Keratinocyte (primary cell): ENCODE measurements around the gene BPGM. TPM values are rescaled to one million over a fixed set of nuclear protein-coding genes. Genes with fewer than 3 reads are reported as not detected.

Source experiments
- DNase-seq: peaks from one replicate; pipeline ENCODE4 v3.0.0-alpha.2; 2011; ENCODE audit warnings: low read depth, missing footprints, low spot score
- FAIRE-seq: peaks from 2 replicates; lab custom pipeline; 2011; peaks lifted over from hg19 to GRCh38; lab: Jason Lieb, UNC
- H2AFZ ChIP-seq: 2 replicates; pipeline ENCODE4 v1.6.0; 2012; ENCODE audit warnings: low read length, control low read depth, inconsistent platforms; ENCODE audit not compliant: control insufficient read depth
- H3K27ac ChIP-seq: 2 replicates; pipeline ENCODE4 v1.5.1; 2011; ENCODE audit warnings: low read length; ENCODE audit not compliant: control insufficient read depth, insufficient read depth
- H3K27me3 ChIP-seq: 3 replicates; pipeline ENCODE4 v1.6.0; 2011; ENCODE audit warnings: low read length; ENCODE audit not compliant: control insufficient read depth, insufficient read depth; ENCODE audit errors: extremely low read depth
- H3K36me3 ChIP-seq, 2 experiments: 2 replicates in 1 of 2; 3 replicates in 1 of 2; pipeline ENCODE4 v1.5.1; 2011; ENCODE audit warnings: low read length in 2 of 2, mild to moderate bottlenecking in 1 of 2; ENCODE audit not compliant: control insufficient read depth in 2 of 2, insufficient read depth in 2 of 2; ENCODE audit errors: extremely low read depth in 1 of 2
- H3K4me1 ChIP-seq: 3 replicates; pipeline ENCODE4 v1.5.1; 2011; ENCODE audit warnings: low read length; ENCODE audit not compliant: control insufficient read depth, insufficient read depth; ENCODE audit errors: extremely low read depth
- H3K4me2 ChIP-seq: 3 replicates; pipeline ENCODE4 v1.6.0; 2011; ENCODE audit warnings: low read depth, low read length; ENCODE audit not compliant: control insufficient read depth, insufficient read depth; ENCODE audit errors: extremely low read depth
- H3K4me3 ChIP-seq, 3 experiments: fragments of 200-600 bp in 1 of 3; sonication (generic) in 1 of 3; 2 replicates in 2 of 3; 3 replicates in 1 of 3; pipeline ENCODE4 v1.5.1; 2011 to 2016; ENCODE audit warnings: low read length in 3 of 3, mild to moderate bottlenecking in 3 of 3, control low read depth in 2 of 3, inconsistent platforms in 1 of 3, low read depth in 1 of 3, mixed read lengths in 1 of 3, mixed run types in 1 of 3, moderate library complexity in 1 of 3; ENCODE audit not compliant: control insufficient read depth in 2 of 3, insufficient read depth in 2 of 3; ENCODE audit errors: extremely low read depth in 1 of 3
- H3K79me2 ChIP-seq: 2 replicates; pipeline ENCODE4 v1.6.0; 2012; ENCODE audit warnings: low read length; ENCODE audit not compliant: control insufficient read depth, insufficient read depth
- H3K9ac ChIP-seq: 3 replicates; pipeline ENCODE4 v1.6.0; 2011; ENCODE audit warnings: low read length; ENCODE audit not compliant: control insufficient read depth, insufficient read depth; ENCODE audit errors: extremely low read depth
- H3K9me1 ChIP-seq: 3 replicates; pipeline ENCODE4 v1.6.0; 2011; ENCODE audit warnings: low read length; ENCODE audit not compliant: control insufficient read depth, insufficient read depth; ENCODE audit errors: extremely low read depth
- H3K9me3 ChIP-seq: 2 replicates; pipeline ENCODE4 v1.5.1; 2012; ENCODE audit warnings: low read depth, low read length; ENCODE audit not compliant: control insufficient read depth
- H4K20me1 ChIP-seq: 3 replicates; pipeline ENCODE4 v1.6.0; 2011; ENCODE audit warnings: low read length; ENCODE audit not compliant: control insufficient read depth, insufficient read depth; ENCODE audit errors: extremely low read depth
- EZH2 ChIP-seq: IDR thresholded peaks from one replicate; pipeline ENCODE4 v1.6.1; 2012; ENCODE audit warnings: inconsistent platforms, mild to moderate bottlenecking, low read length, moderate library complexity
- dilution Hi-C: fragments of 300-500 bp; cut with MboI; formaldehyde crosslinking; loops from one replicate; pipeline ENCODE4 v1.7.0; 2020; ENCODE audit warnings: low sequenced_read_pairs; ENCODE audit not compliant: extremely low pct_ligation_motif_present
- polyA plus RNA-seq, 5 experiments: library from polyadenylated mRNA; depleted of rRNA in 3 of 5; stranded (reverse) in 3 of 5; stranded (forward) in 1 of 5; unstranded in 1 of 5; fragments of >200 nt; gene quantifications; 1 replicate in 1 of 5; 2 replicates in 3 of 5; 3 replicates in 1 of 5; pipeline versions ENCODE4 v1.2.1 to v1.2.3, GENCODE V29; 2011 to 2012; ENCODE audit warnings: missing spikeins in 2 of 5, low read depth in 1 of 5, low replicate concordance in 1 of 5
- TF ChIP-seq, protein P1 (sequence below), 3 experiments: IDR thresholded peaks in 1 of 3; conservative IDR thresholded peaks in 1 of 3; optimal IDR thresholded peaks in 1 of 3; 2 replicates in 2 of 3; 3 replicates in 1 of 3; pipeline versions ENCODE3 to v1.5.1; 2011; ENCODE audit warnings: low read length in 3 of 3, mild to moderate bottlenecking in 3 of 3, moderate library complexity in 2 of 3, control low read depth in 1 of 3, inconsistent platforms in 1 of 3; ENCODE audit not compliant: insufficient read depth in 2 of 3; ENCODE audit errors: extremely low read depth in 1 of 3

The BPGM gene
- polyA plus RNA-seq, 1 donor (not counting 4 experiments of a cell fraction or from before 2014, with no cell fraction given), result 31.2 TPM

DNA sequence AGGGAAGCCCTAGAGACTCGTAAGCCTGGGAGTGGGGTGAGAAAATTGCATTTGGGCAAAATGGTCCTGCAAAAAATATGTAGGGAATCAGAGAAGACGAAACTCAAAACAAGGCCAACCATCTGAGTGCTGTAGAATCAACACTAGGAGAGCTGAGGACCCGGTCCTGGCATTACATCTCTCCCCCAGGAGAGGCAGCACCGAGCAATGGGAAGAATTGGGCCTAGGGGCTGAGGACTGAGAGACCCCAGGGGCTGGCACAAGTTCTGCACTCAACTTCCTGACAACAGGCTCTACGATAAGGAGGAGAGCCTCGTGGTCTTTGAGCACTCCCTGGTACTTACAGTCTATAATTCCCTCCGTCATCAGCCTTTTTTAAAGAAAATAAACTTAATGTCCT lies 47.6 kb downstream of the BPGM start:
- Histone ChIP-seq H3K27me3 (no peaks in the 10 kb centered on the region), H3K36me3 (no peaks in the 10 kb centered on the region), H3K4me2 (no peak overlapping the region), H3K27ac (no peak overlapping the region), H3K9me1 (no peaks in the 10 kb centered on the region), H2AFZ (no peak overlapping the region), H4K20me1 (no peaks in the 10 kb centered on the region), H3K9me3 (no peaks in the 10 kb centered on the region), H3K4me3 (no peak overlapping the region), H3K4me1 (peaks cover 43% of the 10 kb centered on the region), H3K9ac (no peak overlapping the region), H3K79me2 (no peaks in the 10 kb centered on the region)
- no peak for TF ChIP-seq EZH2
- TF ChIP-seq, protein P1, sequence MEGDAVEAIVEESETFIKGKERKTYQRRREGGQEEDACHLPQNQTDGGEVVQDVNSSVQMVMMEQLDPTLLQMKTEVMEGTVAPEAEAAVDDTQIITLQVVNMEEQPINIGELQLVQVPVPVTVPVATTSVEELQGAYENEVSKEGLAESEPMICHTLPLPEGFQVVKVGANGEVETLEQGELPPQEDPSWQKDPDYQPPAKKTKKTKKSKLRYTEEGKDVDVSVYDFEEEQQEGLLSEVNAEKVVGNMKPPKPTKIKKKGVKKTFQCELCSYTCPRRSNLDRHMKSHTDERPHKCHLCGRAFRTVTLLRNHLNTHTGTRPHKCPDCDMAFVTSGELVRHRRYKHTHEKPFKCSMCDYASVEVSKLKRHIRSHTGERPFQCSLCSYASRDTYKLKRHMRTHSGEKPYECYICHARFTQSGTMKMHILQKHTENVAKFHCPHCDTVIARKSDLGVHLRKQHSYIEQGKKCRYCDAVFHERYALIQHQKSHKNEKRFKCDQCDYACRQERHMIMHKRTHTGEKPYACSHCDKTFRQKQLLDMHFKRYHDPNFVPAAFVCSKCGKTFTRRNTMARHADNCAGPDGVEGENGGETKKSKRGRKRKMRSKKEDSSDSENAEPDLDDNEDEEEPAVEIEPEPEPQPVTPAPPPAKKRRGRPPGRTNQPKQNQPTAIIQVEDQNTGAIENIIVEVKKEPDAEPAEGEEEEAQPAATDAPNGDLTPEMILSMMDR (optimal IDR thresholded peaks at IDR 0.05 in 1 of 3, IDR thresholded peaks at IDR 0.05 in 1 of 3, conservative IDR thresholded peaks at IDR 0.05 in 1 of 3; ENCODE audit: extremely low read depth in 1 of 3, insufficient read depth in 2 of 3, low read length in 3 of 3), result peak in 2 of 3 experiments; percentile 38 to 62
- FAIRE-seq (no peak), DNase-seq (no peak)
- dilution Hi-C loops, result no loop called here

DNA sequence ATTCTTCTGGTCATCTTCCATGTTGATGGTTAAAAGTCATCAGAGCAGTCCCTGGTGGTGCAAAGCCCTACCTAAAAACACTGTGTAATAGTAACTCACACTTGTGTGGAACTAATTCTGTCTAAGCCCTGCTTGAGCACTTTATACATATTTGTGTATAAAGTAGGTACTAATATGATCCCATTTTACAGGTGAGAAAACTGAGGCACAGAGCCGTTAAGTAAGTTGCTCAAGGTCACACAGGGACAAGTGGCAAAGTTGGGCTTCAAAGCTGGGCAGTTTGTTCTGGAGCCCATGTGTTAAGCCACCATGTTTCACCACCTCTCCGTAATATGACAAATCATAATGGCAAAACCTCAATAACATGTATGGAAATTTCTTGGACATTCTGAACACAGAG lies 48.1 kb downstream of the BPGM start:
- dilution Hi-C loops, result no loop called here
- Histone ChIP-seq H3K4me2 (no peak overlapping the region), H3K4me3 (no peak overlapping the region), H3K27ac (no peak overlapping the region), H3K9ac (no peak overlapping the region), H3K27me3 (no peaks in the 10 kb centered on the region), H2AFZ (no peak overlapping the region), H4K20me1 (no peaks in the 10 kb centered on the region), H3K9me3 (no peaks in the 10 kb centered on the region), H3K79me2 (no peaks in the 10 kb centered on the region), H3K9me1 (no peaks in the 10 kb centered on the region), H3K36me3 (no peaks in the 10 kb centered on the region), H3K4me1 (peaks cover 43% of the 10 kb centered on the region)
- TF ChIP-seq, protein P1 (optimal IDR thresholded peaks at IDR 0.05 in 1 of 3, IDR thresholded peaks at IDR 0.05 in 1 of 3, conservative IDR thresholded peaks at IDR 0.05 in 1 of 3; ENCODE audit: extremely low read depth in 1 of 3, insufficient read depth in 2 of 3, low read length in 3 of 3), result no peak
- DNase-seq (no peak), FAIRE-seq (no peak)
